Measurements from ENCODE around the gene PGM2.

PGM2 gene

DNA sequence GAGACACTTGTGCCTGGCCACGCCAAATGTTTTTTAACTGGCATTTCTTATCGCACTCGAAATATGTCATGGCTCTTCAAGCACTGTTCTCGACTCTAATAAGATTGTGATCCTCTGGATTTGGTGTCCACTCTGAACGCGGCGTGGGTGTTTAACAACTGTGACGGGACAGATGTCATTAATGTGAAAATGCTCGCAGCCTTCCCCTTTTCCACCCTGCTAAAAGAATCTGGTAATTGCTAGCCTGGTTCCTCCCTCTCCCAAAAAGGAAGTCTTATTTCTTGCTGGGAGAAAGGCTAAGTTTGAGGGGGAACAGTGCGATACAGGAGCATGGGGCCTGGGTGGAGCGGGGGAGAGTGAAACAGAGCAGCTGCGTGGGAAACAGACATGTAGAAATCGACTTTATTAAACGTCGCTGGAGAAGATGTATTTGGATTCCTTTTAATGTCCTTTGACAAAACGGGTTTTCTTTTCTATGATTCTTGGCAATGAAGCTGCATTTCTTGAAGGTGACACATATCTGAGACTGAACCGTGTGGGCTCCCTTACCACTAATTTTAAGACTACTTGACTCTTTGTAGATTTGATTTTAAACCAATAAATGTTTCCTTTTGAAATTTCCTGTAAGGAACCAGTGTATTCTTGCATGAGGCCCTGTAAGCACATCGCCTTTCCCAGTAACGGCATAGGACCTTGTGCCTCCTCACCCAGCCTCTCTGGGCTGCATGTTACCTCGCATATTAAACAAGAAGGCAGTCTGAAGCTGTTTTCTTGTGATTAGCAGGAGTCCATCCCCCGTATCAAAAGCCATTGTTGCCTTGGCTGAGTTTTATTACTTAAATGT, 82.2 kb downstream of the PGM2 start:
- Mint-ChIP-seq H3K4me1 (ENCODE audit: low read depth) (peaks cover 7% of the 10 kb centered on the region), H3K27me3 (ENCODE audit: low read depth) (no peaks in the 10 kb centered on the region), H3K27ac (no peak overlapping the region), H3K4me3 (no peak overlapping the region), H3K9me3 (no peaks in the 10 kb centered on the region), H3K36me3 (ENCODE audit: low read depth) (peaks cover 12% of the 10 kb centered on the region)

DNA sequence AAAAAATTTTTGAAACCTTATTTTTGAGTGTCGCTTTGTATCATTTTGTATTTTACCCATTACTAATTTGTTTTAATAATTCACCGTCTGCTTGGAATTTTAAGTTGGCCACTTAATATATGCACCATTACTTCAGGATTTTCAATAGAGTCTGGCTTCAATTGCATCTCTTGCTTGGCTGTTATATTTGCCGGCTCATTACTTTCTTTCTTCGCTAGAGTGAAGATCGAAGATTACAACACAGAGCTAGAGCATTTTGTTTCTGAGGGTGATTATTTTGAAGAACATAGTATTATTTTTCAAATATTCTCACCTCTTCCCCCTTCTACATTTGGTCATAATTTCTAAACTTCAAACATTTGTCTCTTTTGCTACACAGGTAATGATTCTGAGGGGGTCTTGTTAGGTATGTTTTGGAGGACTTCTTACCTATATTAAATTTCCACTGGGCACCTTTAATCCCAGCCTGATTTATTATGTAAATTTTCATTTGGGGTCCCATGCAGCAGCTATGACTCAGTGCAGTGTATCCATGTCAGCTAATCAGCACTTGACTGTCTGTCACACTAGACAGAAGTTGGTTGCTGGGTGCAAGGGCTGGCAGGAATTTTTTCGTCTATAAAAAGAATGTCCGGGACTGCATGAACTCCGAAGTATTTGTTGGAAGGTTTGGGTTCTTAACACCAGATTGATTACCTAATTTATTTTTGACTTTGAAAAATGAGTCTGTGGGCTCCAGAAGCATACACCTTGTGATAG, 83.0 kb downstream of the PGM2 start:
- peaks cover 9% of the 10 kb centered on the region for H3K36me3 Mint-ChIP-seq (ENCODE audit: low read depth)
- peaks cover 7% of the 10 kb centered on the region for H3K4me1 Mint-ChIP-seq (ENCODE audit: low read depth)

DNA sequence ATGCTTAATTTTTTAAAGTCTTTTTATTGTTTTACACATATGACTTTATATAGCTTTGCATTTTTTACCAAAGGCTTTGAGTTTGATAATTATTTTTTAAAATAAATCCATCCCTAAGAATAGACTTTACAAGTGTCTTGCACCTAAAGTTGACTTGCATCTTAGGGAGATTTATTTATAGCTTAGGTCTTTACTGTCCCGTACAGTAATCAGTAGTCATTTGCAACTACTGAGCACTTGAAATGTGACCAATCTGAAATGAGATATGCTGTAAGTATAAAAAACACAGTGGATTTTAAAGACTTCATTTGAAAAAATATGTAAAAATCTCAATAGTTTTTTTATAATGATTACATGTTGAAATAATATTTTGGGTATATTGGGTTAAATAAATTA, 83.6 kb downstream of the PGM2 start:
- Mint-ChIP-seq H3K4me3 (no peak overlapping the region), H3K27me3 (ENCODE audit: low read depth) (no peaks in the 10 kb centered on the region), H3K4me1 (ENCODE audit: low read depth) (peaks cover 7% of the 10 kb centered on the region), H3K9me3 (no peaks in the 10 kb centered on the region), H3K36me3 (ENCODE audit: low read depth) (peaks cover 9% of the 10 kb centered on the region), H3K27ac (no peak overlapping the region)

More for the DNA sequence above, 83.0 kb downstream of the PGM2 start:
- Mint-ChIP-seq H3K9me3 (no peaks in the 10 kb centered on the region), H3K4me3 (no peak overlapping the region), H3K27ac (no peak overlapping the region), H3K27me3 (ENCODE audit: low read depth) (no peaks in the 10 kb centered on the region)

Measured in T-helper 1 cell treated with Interleukin-12 subunit alpha and Interleukin-12 subunit beta and Interleukin-4 antibody, amounts not matched to agents 30 μg/mL and 1 μg/mL, for 36 hours (primary cell).